Neural cell (in vitro differentiated cells): ENCODE data around the gene NSUN3. TPM values are rescaled to one million over a fixed set of nuclear protein-coding genes. Genes with fewer than 3 reads are reported as not detected.
A peak's percentile ranks its signal among the peaks of the same experiment; 100 is the strongest.

ENCODE experiments used
- H2AFZ ChIP-seq: fragments of 200-600, 300-800 bp; sonication (generic), shearing (Covaris generic); 2 replicates; pipeline ENCODE4 v1.6.0; 2014; ENCODE audit warnings: low read depth, mild to moderate bottlenecking, antibody characterized with exemption, low read length, moderate library complexity
- H3F3A ChIP-seq: fragments of 200-600 bp; shearing (Covaris generic); 2 replicates; pipeline ENCODE4 v1.6.1; 2016; ENCODE audit warnings: mild to moderate bottlenecking, moderate library complexity, mixed read lengths, antibody characterized with exemption, low read length; ENCODE audit not compliant: insufficient read depth, poor library complexity, severe bottlenecking
- H3K27ac ChIP-seq: fragments of 200-600, 300-800 bp; sonication (generic), shearing (Covaris generic); 2 replicates; pipeline ENCODE4 v1.5.1; 2014; ENCODE audit warnings: mild to moderate bottlenecking, low read length, moderate library complexity
- H3K27me3 ChIP-seq: fragments of 300-800, 200-600 bp; sonication (generic), shearing (Covaris generic); 2 replicates; pipeline ENCODE4 v1.6.0; 2014; ENCODE audit warnings: mild to moderate bottlenecking, low read depth, low read length, moderate library complexity; ENCODE audit not compliant: insufficient read depth
- H3K36me3 ChIP-seq: fragments of 300-800, 200-600 bp; sonication (generic), shearing (Covaris generic); 2 replicates; pipeline ENCODE4 v1.5.1; 2014; ENCODE audit warnings: mild to moderate bottlenecking, antibody characterized with exemption, low read length, moderate library complexity; ENCODE audit not compliant: insufficient read depth
- H3K4me2 ChIP-seq: fragments of 300-800, 200-600 bp; sonication (generic), shearing (Covaris generic); 2 replicates; pipeline ENCODE4 v1.6.0; 2014; ENCODE audit warnings: mild to moderate bottlenecking, low read length
- H3K4me3 ChIP-seq: fragments of 300-800, 200-600 bp; sonication (generic), shearing (Covaris generic); 2 replicates; pipeline ENCODE4 v1.5.1; 2014; ENCODE audit warnings: mild to moderate bottlenecking, low read length, moderate library complexity
- H3K79me2 ChIP-seq: fragments of 200-600 bp; shearing (Covaris generic); replicated peaks from 2 replicates; pipeline ENCODE4 v1.6.0; 2014; ENCODE audit warnings: mild to moderate bottlenecking, low read length, moderate library complexity; ENCODE audit not compliant: insufficient read depth
- H3K9ac ChIP-seq: fragments of 300-800, 200-600 bp; sonication (generic), shearing (Covaris generic); 2 replicates; pipeline ENCODE4 v1.6.1; 2016; ENCODE audit warnings: mild to moderate bottlenecking, low read length, mixed read lengths
- H3K9me2 ChIP-seq: fragments of 200-600 bp; shearing (Covaris generic); 2 replicates; pipeline ENCODE4 v1.6.1; 2016; ENCODE audit warnings: mild to moderate bottlenecking, low read length, mixed read lengths; ENCODE audit not compliant: insufficient read depth
- H3K9me3 ChIP-seq: fragments of 200-600, 300-800 bp; sonication (generic), shearing (Covaris generic); 2 replicates; pipeline ENCODE4 v1.6.1; 2016; ENCODE audit warnings: mild to moderate bottlenecking, mixed run types, low read length, moderate library complexity, mixed read lengths
- H4K20me1 ChIP-seq: fragments of 200-600 bp; shearing (Covaris generic); 2 replicates; pipeline ENCODE4 v1.6.1; 2016; ENCODE audit warnings: mild to moderate bottlenecking, mixed run types; ENCODE audit not compliant: insufficient read depth
- EP300 ChIP-seq: fragments of 450-650 bp; conservative IDR thresholded peaks from 2 replicates; pipeline ENCODE4 v1.6.1; 2014; ENCODE audit warnings: antibody characterized with exemption, mild to moderate bottlenecking, moderate library complexity; ENCODE audit not compliant: poor library complexity, severe bottlenecking
- EZH2 ChIP-seq: fragments of 200-600, 300-800 bp; shearing (Covaris generic), sonication (generic); IDR thresholded peaks from 2 replicates; pipeline ENCODE4 v1.6.1; 2014; ENCODE audit warnings: antibody characterized with exemption, low read length, borderline replicate concordance, mild to moderate bottlenecking; ENCODE audit not compliant: insufficient read depth, poor library complexity, severe bottlenecking
- MXI1 ChIP-seq: fragments of 450-650 bp; conservative IDR thresholded peaks from 2 replicates; pipeline ENCODE4 v1.6.1; 2014; ENCODE audit warnings: antibody characterized with exemption, mild to moderate bottlenecking; ENCODE audit not compliant: poor library complexity, severe bottlenecking
- POLR2AphosphoS5 ChIP-seq: IDR thresholded peaks from 2 replicates; pipeline ENCODE4 v1.6.1; 2012
- RAD21 ChIP-seq: fragments of 450-650 bp; conservative IDR thresholded peaks from 2 replicates; pipeline ENCODE4 v1.6.1; 2014; ENCODE audit warnings: antibody characterized with exemption, mild to moderate bottlenecking, moderate library complexity
- SMC3 ChIP-seq: fragments of 450-650 bp; conservative IDR thresholded peaks from 2 replicates; pipeline ENCODE4 v1.6.1; 2014; ENCODE audit warnings: antibody characterized with exemption, mild to moderate bottlenecking, moderate library complexity; ENCODE audit not compliant: poor library complexity
- TAF1 ChIP-seq: IDR thresholded peaks from 2 replicates; pipeline ENCODE4 v1.6.1; 2012; ENCODE audit warnings: low read depth
- polyA plus RNA-seq: library from polyadenylated mRNA; depleted of rRNA; stranded (reverse); fragments of >200 nt; gene quantifications from 2 replicates; pipeline ENCODE4 v1.2.3, GENCODE V29; 2014
- TF ChIP-seq, protein P1 (sequence below): fragments of 450-650 bp; IDR thresholded peaks from 2 replicates; pipeline ENCODE4 v1.5.1; 2014; ENCODE audit warnings: antibody characterized with exemption, mild to moderate bottlenecking, moderate library complexity; ENCODE audit not compliant: poor library complexity, severe bottlenecking
- TF ChIP-seq, protein P2 (sequence below): IDR thresholded peaks from 2 replicates; pipeline ENCODE4 v1.6.1; 2012; ENCODE audit warnings: borderline replicate concordance

NSUN3 gene
- polyA plus RNA-seq, 1 donor from 2014 or later: 10.8 TPM

DNA sequence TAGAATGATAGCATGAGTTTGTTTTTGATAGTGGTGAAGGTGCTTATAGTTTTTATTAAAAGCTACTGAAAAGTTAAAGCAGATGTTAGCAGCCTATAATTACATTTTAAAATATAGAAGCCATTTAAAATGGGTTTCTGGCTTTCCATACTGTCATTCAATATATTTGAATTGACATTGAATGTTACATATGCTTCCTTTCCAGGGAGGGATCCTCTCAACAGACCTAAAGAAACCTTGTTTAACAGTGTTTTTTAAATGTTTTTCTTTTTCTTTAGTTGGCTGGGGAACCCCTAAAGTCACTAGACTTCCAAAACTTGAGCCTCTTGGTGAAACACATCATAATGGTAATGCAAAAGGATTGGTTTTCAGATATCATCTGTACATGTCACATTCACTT lies 12.3 kb upstream of the NSUN3 start (continued):
- TF ChIP-seq RAD21: no peak
- no peak for TF ChIP-seq EP300

DNA sequence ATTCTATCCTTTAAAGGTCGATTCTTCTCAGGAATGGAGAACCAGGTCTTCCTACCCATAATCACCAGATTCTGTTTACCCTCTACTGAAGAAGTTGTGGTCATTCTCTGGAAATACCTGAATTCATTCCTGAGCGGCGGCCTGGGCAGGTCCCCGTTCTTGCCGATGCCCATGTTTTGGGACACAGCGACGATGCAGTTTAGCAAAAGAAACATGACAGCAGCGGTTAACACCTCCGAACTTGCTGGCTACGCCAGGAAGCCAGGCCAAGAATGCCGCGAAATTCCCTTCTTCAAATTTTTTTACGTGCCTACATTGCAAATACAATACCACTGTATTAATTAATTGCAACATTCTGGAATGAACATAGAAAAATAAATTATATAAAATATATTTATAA lies 1.6 kb upstream of the NSUN3 start:
- TF ChIP-seq EP300 (no peak), TAF1 (no peak), SMC3 (no peak), MXI1 (no peak), RAD21 (no peak), EZH2 (no peak), POLR2AphosphoS5 (no peak)
- TF ChIP-seq, protein P1, sequence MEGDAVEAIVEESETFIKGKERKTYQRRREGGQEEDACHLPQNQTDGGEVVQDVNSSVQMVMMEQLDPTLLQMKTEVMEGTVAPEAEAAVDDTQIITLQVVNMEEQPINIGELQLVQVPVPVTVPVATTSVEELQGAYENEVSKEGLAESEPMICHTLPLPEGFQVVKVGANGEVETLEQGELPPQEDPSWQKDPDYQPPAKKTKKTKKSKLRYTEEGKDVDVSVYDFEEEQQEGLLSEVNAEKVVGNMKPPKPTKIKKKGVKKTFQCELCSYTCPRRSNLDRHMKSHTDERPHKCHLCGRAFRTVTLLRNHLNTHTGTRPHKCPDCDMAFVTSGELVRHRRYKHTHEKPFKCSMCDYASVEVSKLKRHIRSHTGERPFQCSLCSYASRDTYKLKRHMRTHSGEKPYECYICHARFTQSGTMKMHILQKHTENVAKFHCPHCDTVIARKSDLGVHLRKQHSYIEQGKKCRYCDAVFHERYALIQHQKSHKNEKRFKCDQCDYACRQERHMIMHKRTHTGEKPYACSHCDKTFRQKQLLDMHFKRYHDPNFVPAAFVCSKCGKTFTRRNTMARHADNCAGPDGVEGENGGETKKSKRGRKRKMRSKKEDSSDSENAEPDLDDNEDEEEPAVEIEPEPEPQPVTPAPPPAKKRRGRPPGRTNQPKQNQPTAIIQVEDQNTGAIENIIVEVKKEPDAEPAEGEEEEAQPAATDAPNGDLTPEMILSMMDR: no peak
- TF ChIP-seq, protein P2, sequence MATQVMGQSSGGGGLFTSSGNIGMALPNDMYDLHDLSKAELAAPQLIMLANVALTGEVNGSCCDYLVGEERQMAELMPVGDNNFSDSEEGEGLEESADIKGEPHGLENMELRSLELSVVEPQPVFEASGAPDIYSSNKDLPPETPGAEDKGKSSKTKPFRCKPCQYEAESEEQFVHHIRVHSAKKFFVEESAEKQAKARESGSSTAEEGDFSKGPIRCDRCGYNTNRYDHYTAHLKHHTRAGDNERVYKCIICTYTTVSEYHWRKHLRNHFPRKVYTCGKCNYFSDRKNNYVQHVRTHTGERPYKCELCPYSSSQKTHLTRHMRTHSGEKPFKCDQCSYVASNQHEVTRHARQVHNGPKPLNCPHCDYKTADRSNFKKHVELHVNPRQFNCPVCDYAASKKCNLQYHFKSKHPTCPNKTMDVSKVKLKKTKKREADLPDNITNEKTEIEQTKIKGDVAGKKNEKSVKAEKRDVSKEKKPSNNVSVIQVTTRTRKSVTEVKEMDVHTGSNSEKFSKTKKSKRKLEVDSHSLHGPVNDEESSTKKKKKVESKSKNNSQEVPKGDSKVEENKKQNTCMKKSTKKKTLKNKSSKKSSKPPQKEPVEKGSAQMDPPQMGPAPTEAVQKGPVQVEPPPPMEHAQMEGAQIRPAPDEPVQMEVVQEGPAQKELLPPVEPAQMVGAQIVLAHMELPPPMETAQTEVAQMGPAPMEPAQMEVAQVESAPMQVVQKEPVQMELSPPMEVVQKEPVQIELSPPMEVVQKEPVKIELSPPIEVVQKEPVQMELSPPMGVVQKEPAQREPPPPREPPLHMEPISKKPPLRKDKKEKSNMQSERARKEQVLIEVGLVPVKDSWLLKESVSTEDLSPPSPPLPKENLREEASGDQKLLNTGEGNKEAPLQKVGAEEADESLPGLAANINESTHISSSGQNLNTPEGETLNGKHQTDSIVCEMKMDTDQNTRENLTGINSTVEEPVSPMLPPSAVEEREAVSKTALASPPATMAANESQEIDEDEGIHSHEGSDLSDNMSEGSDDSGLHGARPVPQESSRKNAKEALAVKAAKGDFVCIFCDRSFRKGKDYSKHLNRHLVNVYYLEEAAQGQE: no peak
- no peak overlapping the region for H3K27ac ChIP-seq
- no peaks in the 10 kb centered on the region for H3K9me2 ChIP-seq
- no peak overlapping the region for H3K9ac ChIP-seq
- no peaks in the 10 kb centered on the region for H3K27me3 ChIP-seq
- H3K4me3 ChIP-seq: no peak overlapping the region
- no peak overlapping the region for H3K4me2 ChIP-seq
- peaks cover 28% of the 10 kb centered on the region for H3K79me2 ChIP-seq
- no peaks in the 10 kb centered on the region for H3K9me3 ChIP-seq
- H4K20me1 ChIP-seq: no peaks in the 10 kb centered on the region
- no peak overlapping the region for H2AFZ ChIP-seq
- no peaks in the 10 kb centered on the region for H3F3A ChIP-seq
- H3K36me3 ChIP-seq: no peaks in the 10 kb centered on the region

DNA sequence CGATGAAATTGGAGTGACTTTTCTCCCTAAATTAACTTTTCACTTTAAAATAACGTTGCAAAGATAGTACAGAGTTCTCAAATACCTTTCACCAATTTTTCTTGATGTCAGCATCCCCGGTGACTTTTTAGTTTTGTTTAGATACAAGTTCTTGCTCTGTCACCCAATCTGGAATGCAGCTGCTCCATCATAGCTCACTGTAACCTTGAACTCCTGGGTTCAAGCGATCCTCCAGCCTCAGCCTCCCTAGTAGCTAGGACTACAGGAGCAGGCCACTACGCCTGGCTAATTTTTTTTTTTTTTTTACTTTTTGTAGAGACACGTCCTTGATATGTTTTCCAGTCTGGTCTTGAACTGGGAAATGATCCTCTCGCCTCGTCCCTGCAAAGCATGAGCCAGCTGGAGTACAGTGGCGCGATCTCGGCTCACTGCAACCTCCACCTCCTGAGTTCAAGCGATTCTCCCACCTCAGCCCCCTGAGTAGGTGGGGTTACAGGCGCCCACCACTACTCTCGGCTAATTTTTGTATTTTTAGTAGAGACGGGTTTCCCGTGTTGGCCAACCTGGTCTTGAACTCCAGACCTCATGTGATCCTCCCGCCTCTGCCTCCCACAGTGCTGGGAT lies 747 bp downstream of the NSUN3 start:
- peak overlapping the region; percentile 98 for H2AFZ ChIP-seq
- no peaks in the 10 kb centered on the region for H3K9me2 ChIP-seq
- peaks cover 28% of the 10 kb centered on the region for H3K79me2 ChIP-seq
- H3K36me3 ChIP-seq: peaks cover 6% of the 10 kb centered on the region
- H3K27me3 ChIP-seq: no peaks in the 10 kb centered on the region
- H3K9me3 ChIP-seq: no peaks in the 10 kb centered on the region
- H3K9ac ChIP-seq: peak overlapping the region; percentile 91
- H3K4me2 ChIP-seq: peak overlapping the region; percentile 59
- no peaks in the 10 kb centered on the region for H4K20me1 ChIP-seq
- H3K27ac ChIP-seq: peak overlapping the region; percentile 97
- peak overlapping the region; percentile 73 for H3K4me3 ChIP-seq
- no peak for TF ChIP-seq EP300
- no peak for TF ChIP-seq SMC3
- TF ChIP-seq EZH2: no peak
- TF ChIP-seq, protein P1: no peak
- no peak for TF ChIP-seq TAF1
- TF ChIP-seq, protein P2: no peak
- no peak for TF ChIP-seq MXI1
- TF ChIP-seq RAD21: no peak
- no peak for TF ChIP-seq POLR2AphosphoS5
- no peaks in the 10 kb centered on the region for H3F3A ChIP-seq
